HG02798 (cell line): Measurements from ENCODE around the gene SEC62.

Experiments
- ATAC-seq: cut with Tn5 transposase; IDR thresholded peaks from one replicate; pipeline ENCODE4 v1.9.1; 2021; ENCODE audit warnings: mild to moderate bottlenecking; ENCODE audit not compliant: unreplicated experiment, poor library complexity

Gene SEC62

DNA sequence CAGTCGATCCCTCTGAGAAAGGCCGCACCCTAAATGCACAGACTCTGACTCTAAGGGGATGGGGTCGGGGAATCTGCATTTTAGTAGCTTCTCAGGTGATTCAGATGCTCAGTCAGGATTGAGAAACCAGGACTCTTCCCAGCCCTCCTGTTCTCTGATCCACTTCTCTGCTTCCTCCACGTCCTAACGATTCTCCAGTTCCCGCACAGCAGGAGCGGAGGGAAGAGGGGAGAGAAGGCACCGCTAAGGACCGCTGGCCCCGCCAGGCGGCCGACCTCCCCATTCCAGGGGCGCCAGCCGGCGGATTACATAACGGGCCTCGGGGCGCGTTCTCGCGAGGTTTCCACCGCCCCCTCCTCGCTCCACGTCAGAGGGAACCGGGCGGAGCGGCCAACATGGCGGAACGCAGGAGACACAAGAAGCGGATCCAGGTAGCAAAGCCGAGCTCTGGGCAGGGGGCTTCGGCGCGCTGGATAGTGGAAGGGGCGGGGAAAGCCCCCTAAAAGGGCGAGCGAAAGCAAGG lies at the start of gene SEC62:
TSS of gene SEC62 (plus strand) at position 380 of the 523 bp plus-strand sequence. CDS start at position 396, 16 bp downstream.
- ATAC-seq = peak; percentile 93

DNA sequence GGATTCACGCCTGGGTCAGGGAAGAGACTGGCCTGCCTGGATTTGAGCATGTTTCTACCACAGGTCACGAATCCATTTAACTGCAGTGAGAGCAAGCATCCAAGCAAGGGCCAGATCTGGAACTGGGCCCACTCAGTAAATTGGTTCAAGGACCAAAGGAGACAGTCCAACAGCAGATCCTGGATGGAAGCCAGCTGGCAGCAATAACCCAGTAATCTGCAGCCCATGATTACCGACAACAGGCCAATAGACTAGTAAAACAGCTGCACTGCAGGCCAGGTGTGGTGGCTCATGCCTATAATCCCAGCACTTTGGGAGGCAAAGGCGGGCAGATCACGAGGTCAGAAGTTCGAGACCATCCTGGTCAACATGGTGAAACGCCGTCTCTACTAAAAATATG lies 43.4 kb upstream of the SEC62 start:
- no peak for ATAC-seq

DNA sequence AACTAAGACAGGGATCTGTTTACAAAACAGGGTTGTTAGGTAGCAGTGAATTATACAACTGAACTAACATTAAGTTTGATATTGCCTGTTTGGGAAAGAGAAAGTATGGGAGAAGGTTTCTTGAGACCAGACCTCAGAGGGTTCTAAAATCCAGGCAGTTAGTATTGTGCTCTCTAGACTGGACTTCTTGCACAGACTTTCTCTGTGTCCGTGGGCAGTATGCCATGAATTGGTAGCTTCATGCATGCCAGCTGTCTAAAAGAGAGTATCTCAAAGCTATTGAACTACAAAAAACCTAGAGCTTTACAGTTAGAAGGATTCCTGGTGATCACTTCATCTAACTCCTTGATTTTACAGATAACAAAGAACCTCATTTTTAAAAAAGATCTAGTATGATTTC lies 42.8 kb upstream of the SEC62 start:
- no peak for ATAC-seq

DNA sequence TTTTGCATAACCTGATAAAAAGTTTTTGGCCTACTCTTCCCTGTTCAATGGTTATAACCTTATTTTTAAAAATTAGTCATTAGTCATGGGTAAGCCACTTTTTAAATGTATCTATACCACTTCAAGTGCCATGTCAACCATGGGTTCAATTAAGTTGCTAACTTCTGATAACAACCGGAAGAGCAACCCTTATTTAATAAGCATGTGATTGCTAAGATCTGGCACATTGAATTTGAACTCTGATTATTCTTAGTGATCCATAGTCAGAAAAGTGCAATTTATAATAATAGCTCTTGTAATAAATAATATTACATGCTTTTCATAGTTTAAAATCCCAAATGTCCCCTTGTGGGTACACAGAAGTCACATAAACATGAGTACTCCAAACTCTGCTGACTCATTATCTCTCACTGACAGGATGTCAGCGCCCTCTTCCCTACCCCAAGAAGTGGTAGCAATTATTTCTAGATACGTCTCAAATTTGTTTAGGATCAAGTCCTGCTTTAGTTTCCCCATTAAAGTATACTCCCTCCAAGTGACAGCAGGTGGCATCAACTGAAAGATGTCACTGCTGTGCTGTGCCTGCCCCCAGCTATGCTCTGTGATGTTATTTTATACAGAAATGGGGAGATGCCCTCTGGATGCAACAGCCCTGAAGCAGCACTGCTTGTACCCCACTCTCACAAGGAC lies 36.6 kb upstream of the SEC62 start:
- ATAC-seq = no peak

DNA sequence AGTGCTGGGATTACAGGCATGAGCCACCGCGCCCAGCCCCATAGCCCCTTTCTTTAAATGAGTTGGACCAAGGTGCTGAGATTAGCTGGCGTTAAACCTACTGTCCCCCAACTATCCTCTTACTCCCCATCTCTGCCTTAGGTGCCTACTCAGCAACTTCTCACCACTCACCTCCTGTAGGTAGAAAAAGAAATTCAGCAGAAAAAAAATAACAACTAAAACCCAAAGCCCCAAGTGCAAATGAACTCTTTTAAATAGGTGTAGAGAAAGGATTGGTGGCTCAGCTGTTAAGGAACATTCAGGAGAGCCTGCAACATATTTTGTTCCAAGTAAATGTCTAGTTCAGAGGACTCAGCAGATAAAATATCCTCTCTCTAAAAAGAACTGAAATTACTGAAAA lies 35.8 kb upstream of the SEC62 start:
- no peak for ATAC-seq

- ATAC-seq = peak; percentile 91
Observed at GRCh38 chr3:169931747-169932520, 34.7 kb upstream of the SEC62 start.

GRCh38 chr3:169939320-169939719 lies 27.3 kb upstream of the SEC62 start:
- no peak for ATAC-seq

DNA sequence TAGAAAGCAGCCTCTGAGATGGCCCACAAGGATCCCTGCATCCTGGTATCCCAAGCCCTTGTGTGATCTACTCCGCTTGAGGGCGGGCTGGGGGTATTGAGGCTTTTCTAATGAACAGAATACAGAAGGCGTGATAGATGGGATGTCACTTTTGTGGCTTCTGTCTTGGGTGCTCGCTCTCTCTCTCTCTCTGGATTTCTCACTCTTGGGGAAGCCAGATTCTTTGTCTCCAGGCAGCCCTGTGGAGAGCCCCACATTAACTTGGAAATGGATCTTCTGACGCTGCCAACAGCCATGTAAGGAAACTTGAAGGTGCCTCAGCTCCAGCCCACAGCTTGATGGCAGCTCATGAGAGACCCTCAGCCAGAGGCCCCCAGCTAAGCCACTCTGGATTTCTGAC lies 26.9 kb upstream of the SEC62 start:
- no peak for ATAC-seq

DNA sequence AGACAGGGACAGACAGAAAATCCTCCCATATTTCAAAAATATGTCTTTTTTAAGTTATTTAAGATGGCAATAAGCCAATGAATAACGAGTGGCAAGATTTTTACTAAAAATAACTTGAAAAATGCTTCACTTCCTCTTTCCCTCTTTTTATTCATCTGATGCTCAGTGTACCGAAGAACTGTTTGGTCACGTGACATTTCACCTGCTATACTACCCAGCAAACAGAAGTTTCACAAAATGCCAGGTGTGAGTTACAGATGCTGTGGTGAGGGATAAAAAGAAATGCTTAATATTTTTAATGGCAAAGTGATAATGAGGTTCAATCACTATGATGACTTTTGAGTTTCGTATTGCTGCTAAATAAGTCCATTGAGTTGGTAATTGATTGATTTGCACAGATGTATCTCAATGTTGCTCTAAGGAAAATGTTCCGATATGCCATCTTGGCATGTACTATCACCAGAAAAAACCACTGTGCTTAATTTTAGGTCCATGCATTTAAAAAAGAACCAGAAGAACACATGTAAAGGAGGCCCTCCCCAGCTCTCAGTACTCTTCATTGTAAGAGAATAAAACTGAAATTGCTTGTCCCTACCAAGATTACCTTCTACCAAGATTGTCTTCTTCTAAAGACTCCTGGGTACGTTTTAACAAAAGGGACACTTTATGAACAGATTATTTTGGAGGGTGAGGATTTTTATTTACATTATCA lies 26.0 kb upstream of the SEC62 start:
- ATAC-seq = peak; percentile 80

- ATAC-seq = peak; percentile 85
Observed at GRCh38 chr3:169945313-169945712, 21.3 kb upstream of the SEC62 start.

DNA sequence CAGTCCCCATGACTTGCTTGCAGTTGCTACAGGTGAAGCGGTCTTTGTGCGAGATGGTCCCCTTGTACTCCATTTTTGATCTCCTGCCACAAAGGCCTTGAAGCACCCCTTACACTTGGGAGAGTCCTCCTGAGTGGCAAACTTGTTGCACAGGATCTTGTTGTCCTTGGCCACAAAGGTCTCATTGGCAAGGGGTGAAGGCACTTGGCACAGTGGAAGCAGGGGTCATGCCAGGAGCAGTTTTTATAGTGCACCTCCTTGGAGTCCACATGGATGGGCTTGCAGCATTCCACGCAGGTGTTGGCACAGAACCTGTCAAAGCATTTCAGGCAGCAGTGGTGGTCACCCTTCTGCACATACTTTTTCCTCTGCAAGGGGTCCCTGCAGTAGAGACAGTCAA lies 20.3 kb upstream of the SEC62 start:
- ATAC-seq = no peak

- no peak for ATAC-seq
Observed at GRCh38 chr3:169948559-169949448, 17.8 kb upstream of the SEC62 start.

GRCh38 chr3:169952045-169952444 lies 14.6 kb upstream of the SEC62 start:
- ATAC-seq = no peak

- peak; percentile 4 for ATAC-seq
Observed at GRCh38 chr3:169953462-169954141, 13.0 kb upstream of the SEC62 start.

GRCh38 chr3:169954142-169954756 lies 12.4 kb upstream of the SEC62 start:
- ATAC-seq = peak; percentile 81

DNA sequence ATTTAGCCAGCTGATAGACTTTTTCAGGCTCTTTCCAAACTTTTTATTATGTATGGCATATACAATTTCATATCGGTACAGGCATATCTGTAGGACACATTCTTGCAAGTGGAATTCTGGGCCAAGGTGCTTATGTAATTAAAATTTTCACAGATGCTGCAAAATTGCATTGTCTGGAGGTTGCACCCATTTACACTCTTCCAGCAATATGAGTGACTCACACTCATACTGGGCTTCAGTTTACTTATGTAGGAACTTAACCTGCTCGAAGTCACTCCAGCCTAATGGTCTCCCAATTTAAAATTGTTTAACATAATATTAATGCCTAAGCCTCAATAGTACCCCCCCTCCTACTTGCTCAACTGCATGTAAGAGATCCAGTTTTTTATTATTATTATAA lies 11.2 kb upstream of the SEC62 start:
- no peak for ATAC-seq

DNA sequence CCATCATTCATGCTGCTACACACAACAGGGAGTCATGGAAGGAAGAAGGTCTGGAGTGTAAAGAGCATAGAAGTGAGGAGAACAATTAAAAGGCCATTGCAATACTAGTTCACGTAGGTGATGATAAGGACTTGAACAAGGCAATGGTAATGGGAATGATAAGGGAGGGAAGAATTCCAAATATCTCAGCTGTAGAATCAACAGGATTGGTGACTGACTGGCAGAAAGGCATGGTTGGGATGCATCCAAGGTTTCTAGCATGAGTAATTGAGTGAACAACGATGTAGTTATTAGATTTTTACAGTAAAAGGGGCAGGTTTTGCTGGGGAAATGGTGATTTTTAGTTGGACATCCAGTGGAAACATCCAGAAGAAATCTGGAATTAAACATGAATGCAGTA lies 2.4 kb upstream of the SEC62 start:
- no peak for ATAC-seq

- ATAC-seq = peak; percentile 13
Observed at GRCh38 chr3:169965562-169966427, 812 bp upstream of the SEC62 start.
